Measurements from ENCODE around the gene XAB2.
"Not testable (repeated sequence)": the region's sequence is repeated elsewhere in the genome, so short reads cannot be mapped to it uniquely, and the experiment has no call there.

Gene XAB2

DNA sequence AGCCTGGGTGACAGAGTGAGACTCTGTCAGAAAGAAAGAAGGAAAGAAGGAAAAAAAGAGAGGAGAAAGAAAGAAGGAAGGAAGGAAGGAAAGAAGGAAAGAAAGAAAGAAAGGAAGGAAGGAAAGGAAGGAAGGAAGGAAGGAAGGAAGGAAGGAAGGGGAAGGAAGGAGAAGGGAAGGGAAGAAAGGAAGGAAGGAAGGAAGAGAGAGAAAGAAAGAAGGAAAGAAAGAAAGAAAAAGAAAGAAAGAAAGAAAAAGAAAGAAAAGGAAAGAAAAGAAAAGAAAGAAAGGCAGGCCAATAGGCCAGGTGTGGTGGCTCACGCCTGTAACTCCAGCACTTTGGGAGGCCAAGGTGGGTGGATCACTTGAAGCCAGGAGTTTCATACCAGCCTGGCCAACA lies 51.9 kb downstream of the XAB2 start:
- not testable (repeated sequence) for H3K9me3 ChIP-seq (ENCODE audit: control insufficient read depth, low read length); H3K27ac ChIP-seq (ENCODE audit: insufficient read depth, low read length, poor library complexity, severe bottlenecking); H3K27me3 ChIP-seq (replicated peaks; ENCODE audit: control insufficient read depth, insufficient read depth, low read length, poor library complexity, severe bottlenecking); DNase-seq; H3K4me3 ChIP-seq (ENCODE audit: insufficient read depth, low read depth, low read length, poor library complexity, severe bottlenecking); H3K4me1 ChIP-seq (ENCODE audit: control insufficient read depth, insufficient read depth, low read length, poor library complexity, severe bottlenecking); H3K36me3 ChIP-seq (ENCODE audit: control insufficient read depth, insufficient read depth, low read length)

DNA sequence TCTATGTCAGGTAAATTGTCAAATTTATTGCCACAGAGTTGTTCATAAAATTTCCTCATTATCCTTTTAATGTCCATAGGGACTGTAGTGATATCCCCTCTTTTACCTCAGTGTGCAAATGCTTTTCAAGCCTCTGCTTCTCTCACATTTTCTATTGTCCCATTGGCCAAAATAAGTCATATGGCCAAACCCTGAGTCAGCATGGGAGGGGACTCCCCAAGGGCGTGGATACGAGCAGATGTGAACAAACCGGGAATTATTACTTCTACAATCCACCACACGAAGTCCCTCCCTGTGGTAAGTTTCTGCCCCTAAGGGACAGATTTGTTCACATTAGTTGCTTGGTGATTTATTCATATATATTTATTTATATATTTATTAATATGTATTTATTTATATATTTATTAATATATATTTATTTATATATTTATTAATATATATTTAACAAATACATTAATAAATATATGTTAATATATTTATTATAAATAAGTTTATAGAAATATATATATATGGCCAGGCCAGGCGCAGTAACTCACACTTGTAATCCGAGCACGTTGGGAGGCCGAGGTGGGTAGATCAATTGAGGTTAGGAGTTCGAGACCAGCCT lies 53.8 kb downstream of the XAB2 start:
- no peak overlapping the region for H3K27ac ChIP-seq (ENCODE audit: insufficient read depth, low read length, poor library complexity, severe bottlenecking)
- DNase-seq, result no peak
- no peaks in the 10 kb centered on the region for H3K27me3 ChIP-seq (replicated peaks; ENCODE audit: control insufficient read depth, insufficient read depth, low read length, poor library complexity, severe bottlenecking)
- no peaks in the 10 kb centered on the region for H3K9me3 ChIP-seq (ENCODE audit: control insufficient read depth, low read length)
- H3K36me3 ChIP-seq (ENCODE audit: control insufficient read depth, insufficient read depth, low read length), result no peaks in the 10 kb centered on the region
- H3K4me1 ChIP-seq (ENCODE audit: control insufficient read depth, insufficient read depth, low read length, poor library complexity, severe bottlenecking), result no peaks in the 10 kb centered on the region
- no peak overlapping the region for H3K4me3 ChIP-seq (ENCODE audit: insufficient read depth, low read depth, low read length, poor library complexity, severe bottlenecking)

GRCh38 chr19:7570761-7571160 lies 58.6 kb downstream of the XAB2 start:
- H3K4me1 ChIP-seq (ENCODE audit: control insufficient read depth, insufficient read depth, low read length, poor library complexity, severe bottlenecking), result no peaks in the 10 kb centered on the region
- no peak overlapping the region for H3K27ac ChIP-seq (ENCODE audit: insufficient read depth, low read length, poor library complexity, severe bottlenecking)
- H3K4me3 ChIP-seq (ENCODE audit: insufficient read depth, low read depth, low read length, poor library complexity, severe bottlenecking), result no peak overlapping the region
- DNase-seq, result no peak
- no peaks in the 10 kb centered on the region for H3K9me3 ChIP-seq (ENCODE audit: control insufficient read depth, low read length)
- no peaks in the 10 kb centered on the region for H3K36me3 ChIP-seq (ENCODE audit: control insufficient read depth, insufficient read depth, low read length)
- no peaks in the 10 kb centered on the region for H3K27me3 ChIP-seq (replicated peaks; ENCODE audit: control insufficient read depth, insufficient read depth, low read length, poor library complexity, severe bottlenecking)

All from effector memory CD4-positive, alpha-beta T cell (primary cell).